Activated CD4-positive, alpha-beta T cell treated with anti-CD3 and anti-CD28 coated beads, Interleukin-2, amount 50 U/mL, for 1 hour (primary cell): ENCODE results near the gene TRIM33.
A peak's percentile ranks its signal among the peaks of the same experiment; 100 is the strongest.
"Not testable (repeated sequence)": the region's sequence is repeated elsewhere in the genome, so short reads cannot be mapped to it uniquely, and the experiment has no call there.

Experiments used
- DNase-seq: peaks from one replicate; pipeline ENCODE4 v3.0.0-alpha.2; 2020

The TRIM33 gene

DNA sequence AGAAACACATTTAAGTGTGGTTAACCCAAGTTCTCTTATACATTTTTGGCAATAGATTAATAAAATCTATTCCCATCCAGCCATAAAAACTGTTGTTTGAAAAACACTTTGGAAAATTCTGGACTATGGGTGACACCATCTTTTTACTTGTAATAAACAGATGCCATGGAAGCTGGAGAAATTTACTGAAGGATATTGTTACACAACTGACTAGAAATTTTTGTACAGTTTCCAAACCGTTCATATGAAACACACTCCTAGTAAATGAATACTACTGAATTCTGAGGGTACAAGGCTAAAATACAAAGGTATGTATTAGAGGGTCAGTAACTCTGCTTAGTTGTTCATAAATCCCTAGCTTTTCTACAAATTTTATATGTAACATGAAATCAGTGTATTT, 48.7 kb downstream of the TRIM33 start:
- no peak for DNase-seq

DNA sequence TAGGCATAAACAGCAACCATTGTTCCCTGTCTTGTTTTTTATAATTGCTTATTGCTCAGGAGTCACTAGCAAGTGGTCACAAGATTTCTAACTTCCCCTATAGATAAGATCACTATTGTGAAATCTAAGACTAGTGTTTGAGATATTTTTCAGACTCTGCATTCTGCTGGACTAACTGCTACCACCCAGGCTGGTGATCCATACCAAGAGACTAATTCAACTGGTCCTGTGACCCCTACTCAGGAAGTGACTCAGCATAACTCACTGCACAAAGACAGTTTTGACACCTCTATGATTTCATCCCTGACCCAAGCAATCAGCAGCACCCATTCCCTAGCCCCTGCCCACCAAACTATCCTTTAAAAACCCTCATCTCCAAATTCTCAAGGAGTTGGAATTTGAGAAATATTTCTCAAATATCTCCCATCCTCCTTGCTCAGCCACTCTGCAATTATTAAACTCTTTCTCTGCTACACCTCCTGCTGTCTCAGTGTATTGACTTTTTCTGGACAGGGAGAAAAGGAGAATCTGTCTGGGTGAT, 52.7 kb downstream of the TRIM33 start:
- DNase-seq, result no peak

DNA sequence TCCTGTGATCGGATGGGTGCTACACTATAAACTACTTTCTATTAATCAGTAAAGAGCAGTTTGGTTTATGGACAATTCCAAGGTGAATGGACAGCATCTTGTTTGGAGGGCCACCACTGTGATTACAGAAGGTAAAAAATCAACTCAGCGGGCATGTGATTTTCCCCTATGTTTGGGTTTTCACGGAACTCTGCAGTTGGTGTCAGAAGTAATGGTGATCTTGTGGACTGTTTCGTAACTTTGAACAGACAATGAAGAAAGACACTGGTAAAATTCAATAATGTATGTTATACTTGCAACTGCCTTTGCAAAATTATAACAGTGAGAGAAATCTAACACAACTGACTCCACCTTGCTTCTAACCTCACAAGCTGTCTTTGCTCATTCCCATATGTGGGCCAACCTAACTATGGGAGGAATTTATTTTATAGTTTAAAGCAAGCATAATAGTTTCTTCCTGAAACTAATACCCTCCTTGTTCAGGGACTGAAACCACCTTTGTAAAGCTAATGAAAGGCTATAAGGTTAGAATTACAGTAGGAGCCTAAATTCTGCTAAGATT, 53.2 kb downstream of the TRIM33 start:
- DNase-seq, result no peak

GRCh38 chr1:114456586-114456985, 54.4 kb downstream of the TRIM33 start:
- DNase-seq, result no peak

GRCh38 chr1:114455102-114455785, 55.8 kb downstream of the TRIM33 start:
- DNase-seq, result no peak

- DNase-seq, result no peak
These were observed 56.5 kb downstream of the TRIM33 start for GRCh38 chr1:114454539-114454938.

DNA sequence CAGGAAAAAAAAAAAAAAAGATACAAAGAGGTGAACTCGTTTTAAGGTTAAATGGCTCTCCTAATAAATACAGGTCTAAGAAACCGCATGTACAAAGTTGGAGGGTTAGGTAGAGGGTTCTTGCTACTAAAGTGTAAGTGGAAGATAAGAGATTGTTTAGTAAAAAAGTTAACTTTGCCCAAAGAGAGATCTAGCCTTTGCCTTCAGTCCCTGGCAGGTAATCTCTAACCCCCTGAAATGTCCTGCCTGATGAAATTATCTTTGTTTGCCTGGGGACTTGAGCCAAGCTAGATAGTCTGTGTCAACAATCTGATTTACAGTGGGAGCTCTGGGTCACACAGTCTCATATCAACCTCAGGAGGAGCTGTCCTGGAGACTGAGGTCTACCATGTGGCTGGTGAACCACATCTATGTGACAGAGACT, 57.6 kb downstream of the TRIM33 start:
- DNase-seq, result no peak

DNA sequence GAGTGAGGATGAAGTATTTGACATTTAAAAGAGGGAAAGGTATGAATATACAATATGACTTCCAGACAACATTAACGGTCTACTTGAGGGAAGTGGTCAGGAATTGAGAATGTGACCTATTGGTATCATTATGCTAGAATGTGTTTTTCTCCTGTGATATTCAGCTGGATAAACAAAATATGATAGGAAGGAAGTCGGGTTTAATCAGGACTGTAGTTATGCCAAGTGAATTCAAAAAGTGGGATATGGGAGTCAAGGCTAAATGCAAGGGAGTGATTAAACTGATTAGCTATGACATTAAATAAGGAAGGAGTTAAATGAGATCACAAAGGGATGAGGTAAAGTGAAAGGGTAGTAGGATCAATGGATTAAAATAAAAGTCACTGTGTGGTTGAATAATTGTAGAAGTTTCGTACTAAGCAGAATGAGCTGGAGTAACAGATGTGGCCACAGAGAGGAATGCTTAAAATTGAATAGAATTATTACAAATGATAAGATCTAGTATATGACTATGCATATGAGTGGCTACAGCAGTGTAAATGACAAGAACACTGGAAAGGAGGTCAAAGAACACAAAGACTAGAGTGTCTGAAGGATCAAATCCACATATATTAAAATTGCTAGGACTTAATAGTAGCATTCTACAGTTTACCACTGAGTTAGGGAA, 62.5 kb downstream of the TRIM33 start:
- DNase-seq, result no peak

GRCh38 chr1:114446198-114446597, 64.8 kb downstream of the TRIM33 start:
- DNase-seq, result no peak

GRCh38 chr1:114443226-114443625, 67.8 kb downstream of the TRIM33 start:
- DNase-seq, result not testable (repeated sequence)

DNA sequence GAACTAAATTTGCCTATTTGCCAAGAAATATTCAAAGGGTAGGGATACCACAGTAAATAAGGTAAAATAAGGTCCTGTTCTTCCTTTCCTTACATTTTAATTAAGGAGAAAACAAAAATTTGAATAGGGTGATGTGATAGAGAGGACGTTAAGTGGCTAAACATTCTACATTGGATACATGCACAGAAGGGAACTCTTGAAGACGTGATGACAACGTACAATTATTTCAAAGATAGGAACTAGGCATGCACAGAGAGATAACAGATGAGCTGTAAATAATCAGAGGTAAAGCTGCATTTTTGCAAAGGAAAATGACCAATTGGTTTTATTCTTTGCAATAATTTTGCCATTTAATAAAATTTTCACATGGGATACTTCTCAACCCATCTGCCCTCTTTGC, 69.7 kb downstream of the TRIM33 start:
- DNase-seq, result no peak

DNA sequence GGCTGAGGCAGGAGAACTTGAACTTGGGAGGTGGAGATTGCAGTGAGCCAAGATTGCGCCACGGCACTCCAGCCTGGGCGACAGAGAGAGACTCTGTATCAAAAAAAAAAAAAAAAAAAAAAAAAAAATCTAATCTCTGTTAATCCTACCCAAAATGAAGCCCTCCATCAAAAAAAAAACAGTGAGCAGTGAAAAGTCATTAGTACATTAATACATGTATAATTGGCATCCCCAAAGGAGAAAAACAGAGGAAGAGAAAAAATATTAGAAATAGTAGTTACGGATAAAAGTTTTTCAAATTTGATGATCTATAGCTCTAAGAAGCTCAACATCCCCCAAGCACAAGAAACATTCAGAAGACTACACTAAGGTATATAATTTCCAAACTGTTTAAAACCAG, 71.6 kb downstream of the TRIM33 start:
- no peak for DNase-seq

GRCh38 chr1:114437812-114438211, 73.2 kb downstream of the TRIM33 start:
- no peak for DNase-seq

- DNase-seq, result no peak
These were observed 74.2 kb downstream of the TRIM33 start for GRCh38 chr1:114436799-114437198.

DNA sequence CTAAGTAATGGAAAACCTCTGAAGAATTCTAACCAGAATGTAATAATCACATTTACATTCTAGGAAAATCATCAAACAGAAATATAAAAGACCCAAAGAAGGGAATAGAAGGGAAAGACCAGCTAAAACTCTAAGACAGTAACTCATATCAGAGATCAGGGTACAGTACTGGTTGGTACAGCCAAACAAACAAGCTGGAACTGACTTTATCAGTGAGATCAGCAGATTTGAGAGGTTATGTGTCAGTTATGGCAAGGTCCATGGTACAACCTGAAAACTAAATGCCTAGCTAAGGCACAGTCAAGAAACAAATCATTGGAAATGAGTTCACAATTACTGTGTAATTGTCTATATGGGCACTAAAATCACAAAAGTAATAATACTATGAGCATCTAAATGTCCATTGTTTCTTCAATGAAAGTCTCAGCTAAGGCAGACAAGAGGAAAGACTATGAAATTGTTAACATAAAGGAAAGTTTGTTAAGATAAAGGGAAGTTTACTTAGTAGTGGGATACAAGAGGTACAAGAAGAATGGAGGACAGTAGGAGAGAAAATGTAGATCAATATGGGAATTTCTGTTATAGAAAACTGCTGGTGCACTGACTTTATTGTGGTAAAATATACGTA, 75.8 kb downstream of the TRIM33 start:
- no peak for DNase-seq

- DNase-seq, result no peak
These were observed 80.0 kb downstream of the TRIM33 start for GRCh38 chr1:114431026-114431425.

DNA sequence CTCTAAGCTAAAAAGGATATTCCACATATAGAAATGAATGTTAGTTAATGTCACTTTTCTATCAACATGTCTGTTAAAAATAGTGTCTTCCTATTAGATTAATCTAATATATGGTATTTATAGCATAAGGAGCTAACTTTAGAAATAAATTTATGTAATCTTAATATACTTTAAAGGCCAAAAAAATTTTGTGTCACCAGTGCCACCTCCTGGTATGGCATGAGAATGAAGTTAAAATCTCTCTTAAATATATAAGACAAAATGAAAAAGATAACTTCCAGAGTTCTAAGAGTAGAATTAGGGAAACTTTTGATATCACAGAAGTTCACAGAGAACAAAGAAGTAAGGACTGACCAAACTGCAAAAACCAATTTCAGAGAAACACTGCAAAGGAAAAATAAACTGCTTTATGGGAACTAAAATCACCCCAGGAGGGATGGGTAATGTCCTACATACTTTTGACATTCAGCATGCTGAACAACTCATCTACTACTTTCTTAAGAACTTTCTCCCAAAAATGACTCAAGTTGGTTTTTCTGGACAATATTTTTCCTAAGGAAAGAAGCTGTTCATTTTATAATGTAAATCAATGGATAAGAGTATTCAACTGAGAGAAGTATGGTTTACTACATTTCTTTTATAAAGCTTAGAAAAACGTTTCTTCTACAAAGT, 82.8 kb downstream of the TRIM33 start:
- peak; percentile 7 for DNase-seq

GRCh38 chr1:114427612-114428011, 83.4 kb downstream of the TRIM33 start:
- DNase-seq, result no peak

DNA sequence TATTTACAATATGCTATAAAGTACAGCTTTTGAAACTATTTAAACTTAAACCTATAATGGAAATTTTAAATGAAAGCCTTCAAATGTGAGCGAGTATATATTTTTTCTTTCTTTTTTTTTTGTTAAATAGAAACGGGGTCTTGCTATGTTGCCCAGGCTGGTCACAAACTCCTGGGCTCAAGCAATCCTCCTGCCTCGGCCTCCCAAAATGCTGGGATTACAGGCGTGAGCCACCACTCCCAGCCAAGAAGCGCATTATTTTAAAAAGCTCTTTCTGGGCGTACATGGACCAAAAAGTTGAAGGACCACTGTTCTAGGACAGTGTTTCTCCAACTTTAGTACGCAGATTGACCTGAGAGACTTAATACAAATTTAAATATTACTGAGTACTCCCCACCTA, 87.5 kb downstream of the TRIM33 start:
- no peak for DNase-seq

DNA sequence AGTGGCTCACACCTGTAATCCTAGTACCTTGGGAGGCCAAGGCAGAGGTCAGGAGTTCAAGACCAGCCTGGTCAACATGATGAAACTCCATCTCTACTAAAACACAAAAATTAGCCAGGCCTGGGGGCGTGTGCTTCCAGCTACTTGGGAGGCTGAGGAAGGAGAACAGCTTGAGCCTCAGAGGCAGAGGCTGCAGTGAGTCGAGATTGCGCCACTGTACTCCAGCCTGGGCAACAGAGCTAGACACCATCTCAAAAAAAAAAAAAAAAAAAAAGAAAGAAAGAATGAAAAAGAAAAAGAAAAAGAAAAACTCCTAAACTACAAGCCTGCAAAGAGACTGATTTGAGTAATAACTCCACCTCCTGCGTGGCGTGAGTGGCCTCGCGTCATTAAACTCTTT, 92.1 kb downstream of the TRIM33 start:
- DNase-seq, result not testable (repeated sequence)

- DNase-seq, result no peak
These were observed 113.4 kb downstream of the TRIM33 start for GRCh38 chr1:114397601-114398000.

DNA sequence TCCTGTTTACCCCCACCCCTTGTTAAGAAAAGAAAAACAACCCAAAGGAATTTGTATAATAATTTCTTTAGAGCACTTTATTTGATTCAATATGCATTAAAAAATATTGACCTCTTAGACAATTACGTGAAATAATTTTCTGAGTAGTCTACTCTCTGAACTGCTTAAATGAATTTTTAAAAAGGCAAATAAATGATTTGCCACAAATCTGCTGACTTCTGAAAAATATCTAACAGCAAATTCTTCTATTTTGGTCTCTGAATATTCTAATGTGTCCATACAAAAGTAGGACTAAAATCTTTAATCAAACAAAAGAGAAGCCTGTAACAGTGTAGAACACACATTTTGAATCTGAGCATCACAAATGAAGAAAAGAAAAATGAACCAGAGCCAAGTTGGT, 115.1 kb downstream of the TRIM33 start:
- DNase-seq, result no peak

- DNase-seq, result no peak
These were observed 120.0 kb downstream of the TRIM33 start for GRCh38 chr1:114390960-114391359.
